H9 (cell line): ENCODE measurements around the gene SMAD6. TPM values are rescaled to one million over a fixed set of nuclear protein-coding genes. Genes with fewer than 3 reads are reported as not detected.

Experiments used
- DNase-seq: peaks from one replicate; pipeline ENCODE4 v3.0.0-alpha.2; 2017
- H2AFZ ChIP-seq: one replicate; pipeline ENCODE4 v1.6.1; 2013; ENCODE audit warnings: mild to moderate bottlenecking, low read length, control low read depth, moderate library complexity
- H2AK5ac ChIP-seq: 2 replicates; pipeline ENCODE4 v1.6.1; 2013; ENCODE audit warnings: low read length, control low read depth, mixed read lengths; ENCODE audit not compliant: insufficient read length
- H2BK120ac ChIP-seq: one replicate; pipeline ENCODE4 v1.6.1; 2013; ENCODE audit warnings: low read depth, mild to moderate bottlenecking, low read length, control low read depth, inconsistent platforms; ENCODE audit not compliant: poor library complexity, severe bottlenecking
- H2BK12ac ChIP-seq: 2 replicates; pipeline ENCODE4 v1.6.1; 2013; ENCODE audit warnings: low read length, control low read depth, mixed read lengths, low read depth; ENCODE audit not compliant: insufficient read length
- H2BK15ac ChIP-seq: 2 replicates; pipeline ENCODE4 v1.6.1; 2013; ENCODE audit warnings: low read depth, low read length, control low read depth
- H2BK20ac ChIP-seq: one replicate; pipeline ENCODE4 v1.6.1; 2013; ENCODE audit warnings: low read depth, mild to moderate bottlenecking, low read length, control low read depth, inconsistent platforms; ENCODE audit not compliant: poor library complexity, severe bottlenecking
- H2BK5ac ChIP-seq: 2 replicates; pipeline ENCODE4 v1.6.1; 2013; ENCODE audit warnings: low read length, control low read depth, mixed read lengths; ENCODE audit not compliant: insufficient read length
- H3K14ac ChIP-seq: 2 replicates; pipeline ENCODE4 v1.6.1; 2013; ENCODE audit warnings: low read length, control low read depth; ENCODE audit not compliant: insufficient read depth
- H3K18ac ChIP-seq: 2 replicates; pipeline ENCODE4 v1.6.1; 2013; ENCODE audit warnings: low read depth, mild to moderate bottlenecking, mixed read lengths, low read length, control low read depth; ENCODE audit not compliant: insufficient read length
- H3K23ac ChIP-seq: 2 replicates; pipeline ENCODE4 v1.6.1; 2013; ENCODE audit warnings: low read length, control low read depth, mixed read lengths, low read depth; ENCODE audit not compliant: insufficient read length
- H3K23me2 ChIP-seq: 2 replicates; pipeline ENCODE4 v1.6.1; 2013; ENCODE audit warnings: low read depth, mild to moderate bottlenecking, mixed read lengths, low read length, control low read depth; ENCODE audit not compliant: insufficient read length, poor library complexity, severe bottlenecking
- H3K27ac ChIP-seq: 2 replicates; pipeline ENCODE4 v1.5.1; 2013; ENCODE audit warnings: low read length, control low read depth, mixed read lengths, low read depth; ENCODE audit not compliant: insufficient read length
- H3K27me3 ChIP-seq: 2 replicates; pipeline ENCODE4 v1.6.1; 2013; ENCODE audit warnings: low read length, control low read depth, inconsistent platforms; ENCODE audit not compliant: insufficient read depth
- H3K4ac ChIP-seq: 2 replicates; pipeline ENCODE4 v1.6.1; 2013; ENCODE audit warnings: low read depth, mild to moderate bottlenecking, control low read depth, inconsistent platforms, low read length, moderate library complexity
- H3K4me1 ChIP-seq: 2 replicates; pipeline ENCODE4 v1.6.1; 2013; ENCODE audit warnings: low read length, control low read depth, inconsistent platforms; ENCODE audit not compliant: insufficient read depth
- H3K4me2 ChIP-seq: 2 replicates; pipeline ENCODE4 v1.6.1; 2013; ENCODE audit warnings: low read length, control low read depth, mixed read lengths; ENCODE audit not compliant: insufficient read length, insufficient read depth
- H3K56ac ChIP-seq: 2 replicates; pipeline ENCODE4 v1.6.1; 2013; ENCODE audit warnings: low read depth, mild to moderate bottlenecking, mixed read lengths, low read length, control low read depth; ENCODE audit not compliant: insufficient read length
- H3K79me1 ChIP-seq: 2 replicates; pipeline ENCODE4 v1.6.1; 2013; ENCODE audit warnings: low read depth, mild to moderate bottlenecking, moderate library complexity, low read length, control low read depth, inconsistent platforms; ENCODE audit not compliant: insufficient read depth, poor library complexity, severe bottlenecking
- H3K79me2 ChIP-seq: 2 replicates; pipeline ENCODE4 v1.6.1; 2013; ENCODE audit warnings: low read length, control low read depth, inconsistent platforms; ENCODE audit not compliant: insufficient read depth
- H3K9ac ChIP-seq: 2 replicates; pipeline ENCODE4 v1.6.1; 2013; ENCODE audit warnings: low read length, control low read depth, mixed read lengths; ENCODE audit not compliant: insufficient read length; ENCODE audit errors: extremely low read depth
- H3K9me3 ChIP-seq: one replicate; pipeline ENCODE4 v1.6.1; 2013; ENCODE audit warnings: low read depth, low read length, inconsistent platforms; ENCODE audit not compliant: control insufficient read depth
- H3T11ph ChIP-seq: one replicate; pipeline ENCODE4 v1.6.1; 2013; ENCODE audit warnings: mild to moderate bottlenecking, low read length, control low read depth, inconsistent platforms
- H4K20me1 ChIP-seq: one replicate; pipeline ENCODE4 v1.6.1; 2013; ENCODE audit not compliant: control insufficient read depth, insufficient read length, insufficient read depth
- H4K5ac ChIP-seq: 2 replicates; pipeline ENCODE4 v1.6.1; 2013; ENCODE audit warnings: low read depth, mild to moderate bottlenecking, mixed read lengths, low read length, control low read depth; ENCODE audit not compliant: insufficient read length
- H4K8ac ChIP-seq: replicated peaks from 2 replicates; pipeline ENCODE4 v1.6.1; 2013; ENCODE audit warnings: low read length, control low read depth, mixed read lengths, low read depth; ENCODE audit not compliant: insufficient read length
- H4K91ac ChIP-seq: 2 replicates; pipeline ENCODE4 v1.6.1; 2013; ENCODE audit warnings: low read depth, mild to moderate bottlenecking, moderate library complexity, mixed read lengths, low read length, control low read depth; ENCODE audit not compliant: insufficient read length
- H3K27ac Mint-ChIP-seq, 3 experiments: 2 replicates in 2 of 3; 3 replicates in 1 of 3; pipeline ENCODE4 v1.8.0; 2020 to 2021; ENCODE audit warnings: mixed read lengths in 3 of 3, mild to moderate bottlenecking in 1 of 3, moderate library complexity in 1 of 3
- H3K27me3 Mint-ChIP-seq: 2 replicates; pipeline ENCODE4 v1.8.0; 2021; ENCODE audit warnings: low read depth, mild to moderate bottlenecking, moderate library complexity, mixed read lengths
- H3K36me3 Mint-ChIP-seq, 3 experiments: 2 replicates in 2 of 3; 3 replicates in 1 of 3; pipeline ENCODE4 v1.8.0; 2020 to 2021; ENCODE audit warnings: low read depth in 3 of 3, mixed read lengths in 3 of 3; ENCODE audit not compliant: insufficient read depth in 1 of 3
- H3K4me1 Mint-ChIP-seq, 2 experiments: 2 replicates each; pipeline ENCODE4 v1.8.0; 2020; ENCODE audit warnings: mixed read lengths in 2 of 2
- H3K4me3 Mint-ChIP-seq, 2 experiments: 2 replicates in 1 of 2; 3 replicates in 1 of 2; pipeline ENCODE4 v1.8.0; 2020 to 2021; ENCODE audit warnings: mild to moderate bottlenecking in 2 of 2, mixed read lengths in 2 of 2, moderate library complexity in 1 of 2
- H3K9me3 Mint-ChIP-seq, 2 experiments: 2 replicates in 1 of 2; 3 replicates in 1 of 2; pipeline ENCODE4 v1.8.0; 2020; ENCODE audit warnings: mild to moderate bottlenecking in 2 of 2, mixed read lengths in 2 of 2, moderate library complexity in 1 of 2
- CTCF ChIP-seq: fragments of 200-600 bp; sonication (generic); conservative IDR thresholded peaks from 3 replicates; pipeline ENCODE4 v1.8.0; 2021; ENCODE audit warnings: antibody characterized with exemption, mild to moderate bottlenecking
- WGBS: extraction: QIAGEN DNeasy Blood & Tissue Kit; methylation state at CpG from one replicate; pipeline ENCODE4 v1.1.7; 2013; ENCODE audit warnings: missing lambda C conversion rate, low lambda C conversion rate, mixed read lengths; ENCODE audit not compliant: insufficient read length; ENCODE audit errors: extremely low coverage; 5-methylcytosine and 5-hydroxymethylcytosine counted together
- total RNA-seq: library from RNA; stranded (reverse); gene quantifications from 2 replicates; pipeline ENCODE4 v1.2.1, GENCODE V29; 2021

Gene SMAD6
- total RNA-seq, 1 experiment from 2014 or later, result 6.0 TPM

- Histone ChIP-seq H3K56ac (no peak overlapping the region), H3K27ac (no peak overlapping the region), H3K23me2 (no peaks in the 10 kb centered on the region), H3K4me1 (no peaks in the 10 kb centered on the region), H2BK15ac (no peak overlapping the region), H3K9me3 (no peaks in the 10 kb centered on the region), H3K4me2 (no peak overlapping the region), H2BK12ac (no peak overlapping the region), H2AFZ (no peak overlapping the region), H3K27me3 (no peaks in the 10 kb centered on the region), H4K8ac (no peak overlapping the region), H3K23ac (no peak overlapping the region), H2BK120ac (no peak overlapping the region), H3K9ac (no peak overlapping the region), H3T11ph (no peak overlapping the region), H3K4ac (no peak overlapping the region), H2AK5ac (no peak overlapping the region), H2BK20ac (no peak overlapping the region), H4K91ac (no peak overlapping the region), H3K79me1 (no peaks in the 10 kb centered on the region), H4K20me1 (no peaks in the 10 kb centered on the region), H3K18ac (no peak overlapping the region), H3K14ac (no peak overlapping the region), H2BK5ac (no peak overlapping the region), H3K79me2 (no peaks in the 10 kb centered on the region), H4K5ac (no peak overlapping the region)
- Mint-ChIP-seq H3K9me3 (peaks cover 2 to 3% of the 10 kb centered on the region in 2 experiments; a peak in 2 of 5 replicates), H3K27me3 (peaks cover 3% of the 10 kb centered on the region; the same call in 1 of the 2 replicates), H3K4me3 (no peak overlapping the region), H3K27ac (no peak overlapping the region; a peak in 1 of 7 replicates), H3K4me1 (peaks cover 25 to 28% of the 10 kb centered on the region in 2 experiments), H3K36me3 (no peaks in the 10 kb centered on the region)
- no peak for TF ChIP-seq CTCF
- no CpG with 5 or more reads among the region's 3 CpGs for WGBS
- DNase-seq, result no peak
Measured at GRCh38 chr15:66805202-66805885, 103.3 kb downstream of the SMAD6 start.
